ENCODE measurements around the gene NBAS.

DNA sequence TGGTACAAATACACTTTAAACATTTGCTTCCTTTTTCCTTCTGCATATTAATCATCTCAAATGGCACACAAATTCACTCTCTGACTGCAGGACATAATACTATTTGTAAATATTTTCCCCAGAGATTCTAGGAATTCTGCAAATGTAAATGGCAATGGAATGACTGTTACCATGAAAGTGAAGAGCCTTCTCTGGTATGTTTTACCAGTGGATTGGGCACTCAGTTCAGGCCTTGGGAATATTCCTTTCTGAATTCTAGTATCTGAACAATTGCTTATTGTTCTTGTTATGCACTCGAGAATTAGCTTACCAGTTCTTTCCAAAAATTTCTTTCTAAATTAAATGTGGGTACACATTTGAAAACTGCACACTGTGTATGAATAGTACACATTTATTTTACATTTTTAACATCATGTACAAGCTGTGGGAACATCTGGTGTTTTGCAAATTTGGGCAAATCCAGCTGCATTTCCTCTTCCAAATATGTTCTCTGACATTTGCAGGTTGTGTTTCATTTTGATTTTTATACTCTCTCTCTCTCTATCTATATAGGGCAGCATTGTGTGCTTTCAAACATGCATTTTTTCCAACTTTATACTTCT, 289.1 kb downstream of the NBAS start:
- TF ChIP-seq CTCF (IDR thresholded peaks at IDR 0.05 in 2 of 3, conservative IDR thresholded peaks at IDR 0.05 in 1 of 3; ENCODE audit: control insufficient read depth in 2 of 3, extremely low read depth in 1 of 3, insufficient read depth in 1 of 3, low read depth in 3 of 3, low read length in 3 of 3) (no peak), ATF7 (IDR thresholded peaks at IDR 0.05; ENCODE audit: low read depth) (no peak), BHLHE40 (IDR thresholded peaks at IDR 0.05; ENCODE audit: borderline replicate concordance in 1 of 2, low read depth in 2 of 2, low read length in 1 of 2) (no peak)

Measured in GM12878 (cell line).